GM19324 (cell line): ENCODE results near the gene GHRL.

Experiments
- ATAC-seq: cut with Tn5 transposase; IDR thresholded peaks from one replicate; pipeline ENCODE4 v1.9.1; 2021; ENCODE audit warnings: mild to moderate bottlenecking, moderate library complexity; ENCODE audit not compliant: unreplicated experiment, low FRiP score

The GHRL gene

DNA sequence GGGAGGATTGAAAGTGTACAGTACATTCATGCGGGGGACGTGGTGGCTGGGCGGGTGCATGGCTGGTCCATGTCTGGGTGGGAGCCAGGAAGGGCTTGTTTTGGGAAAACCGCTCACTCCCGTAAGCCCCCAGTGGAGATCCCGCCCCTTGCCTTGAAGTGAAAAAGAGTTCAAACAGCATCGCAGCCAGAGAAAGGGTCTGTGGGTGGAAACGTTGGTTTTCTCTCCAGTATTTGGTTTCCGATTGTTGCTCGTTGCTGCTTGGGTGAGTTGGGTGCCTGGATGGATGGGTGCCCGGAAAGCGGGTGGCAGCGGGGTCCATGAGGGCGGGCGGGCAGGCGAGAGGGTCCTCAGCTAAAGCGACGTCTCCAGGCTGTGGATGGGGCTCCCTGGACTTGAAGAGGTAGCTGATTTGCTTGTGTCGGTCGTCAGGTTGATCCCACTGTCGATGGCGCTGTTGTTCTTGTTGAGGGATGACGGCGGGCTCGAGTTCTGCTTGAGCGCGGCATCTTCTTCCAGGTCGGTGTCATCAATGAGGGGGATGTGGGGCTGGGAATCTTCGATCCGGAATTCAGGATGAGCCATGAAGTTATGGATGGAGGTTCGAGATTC lies 35.8 kb upstream of the GHRL start:
- ATAC-seq = no peak

GRCh38 chr3:10327592-10327991 lies 34.8 kb upstream of the GHRL start:
- no peak for ATAC-seq

DNA sequence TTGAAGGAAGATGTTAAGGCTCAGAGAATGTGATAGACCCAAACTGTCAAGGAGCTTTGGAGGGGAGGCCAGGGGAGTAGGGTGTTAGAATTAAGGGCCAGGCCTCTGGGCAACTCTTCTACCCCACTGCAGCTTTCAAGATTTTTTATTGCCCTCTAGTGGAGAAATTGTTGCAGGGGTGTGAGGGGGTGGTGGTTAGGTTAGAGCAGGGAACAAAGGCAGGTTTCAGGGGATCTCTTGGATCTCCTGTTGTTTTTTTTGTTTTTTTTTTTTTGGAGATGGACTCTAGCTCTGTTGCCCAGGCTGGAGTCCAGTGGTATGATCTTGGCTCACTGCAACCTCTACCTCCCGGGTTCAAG lies 29.6 kb upstream of the GHRL start:
- ATAC-seq = no peak

DNA sequence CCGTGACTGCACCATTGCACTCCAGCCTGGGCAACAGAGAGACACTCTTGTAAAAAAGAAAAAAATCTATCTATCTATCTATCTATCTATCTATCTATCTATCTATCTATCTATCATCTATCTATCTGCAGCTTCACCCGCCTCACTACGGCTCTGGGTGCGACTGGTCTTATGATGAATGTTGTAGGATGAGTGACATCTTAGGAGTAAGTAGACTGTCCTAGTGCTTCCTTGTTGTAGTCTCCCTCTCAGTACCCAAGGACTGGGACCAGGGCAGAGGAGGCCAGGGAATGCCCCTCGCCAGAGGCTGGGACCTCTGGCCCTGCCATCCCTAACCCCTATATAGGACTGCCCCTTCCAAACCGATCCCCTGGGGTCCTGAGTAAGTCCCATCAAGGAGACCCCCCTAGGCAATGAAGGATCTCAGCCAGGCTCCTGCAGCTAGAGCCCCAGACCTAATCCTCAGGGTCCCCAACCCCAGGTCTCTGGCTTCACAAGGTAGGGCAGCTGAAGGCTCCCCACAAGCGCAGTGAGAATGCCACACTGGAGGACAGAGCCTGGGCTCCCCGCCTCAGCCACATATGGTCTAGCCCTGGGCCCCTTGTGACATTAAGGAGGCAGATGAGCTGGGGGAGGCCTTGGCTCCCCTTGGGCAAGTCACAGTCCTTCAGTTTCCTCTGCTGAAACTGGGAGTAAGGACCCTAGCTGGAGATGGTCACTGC lies 29.0 kb upstream of the GHRL start:
- no peak for ATAC-seq

DNA sequence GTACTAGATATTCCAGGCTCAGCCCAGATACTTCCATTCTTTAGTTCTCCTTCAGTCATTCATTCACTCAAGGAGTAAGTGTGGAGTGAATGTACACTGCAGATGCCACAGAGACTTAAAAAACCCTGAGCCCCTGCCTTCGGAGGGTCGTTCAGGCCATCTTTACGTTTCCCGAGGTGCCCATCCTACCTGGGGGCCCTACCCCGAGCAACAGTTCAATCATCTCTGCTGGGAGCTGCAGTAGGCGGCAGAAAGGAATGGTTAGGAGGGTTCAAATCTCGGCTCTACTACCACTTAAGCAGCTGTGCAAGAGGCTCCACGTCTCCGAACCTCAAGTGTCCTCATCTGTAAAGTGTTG lies 27.6 kb upstream of the GHRL start:
- no peak for ATAC-seq

GRCh38 chr3:10319804-10320203 lies 27.1 kb upstream of the GHRL start:
- ATAC-seq = no peak

DNA sequence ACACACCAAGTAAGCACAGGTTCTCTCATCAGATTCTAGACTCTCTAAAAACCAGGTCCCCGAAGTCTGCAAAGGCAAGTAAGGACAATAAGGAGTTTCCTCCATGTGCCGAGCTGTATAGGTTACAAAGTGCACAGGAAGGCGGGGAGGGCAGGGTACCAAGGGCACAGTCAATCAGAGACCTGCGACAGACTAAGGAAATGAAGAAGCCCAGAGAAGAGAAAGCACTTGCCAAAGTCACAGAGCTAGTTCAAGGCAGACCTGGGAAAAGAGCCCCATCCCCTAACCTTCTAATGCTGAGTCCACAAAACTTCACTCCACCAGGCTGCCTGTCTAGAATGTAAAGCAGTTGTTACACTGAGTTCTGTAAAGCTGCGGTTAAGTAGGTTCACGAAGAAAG lies 26.5 kb upstream of the GHRL start:
- no peak for ATAC-seq

- no peak for ATAC-seq
Observed at GRCh38 chr3:10317961-10318350, 25.2 kb upstream of the GHRL start.

DNA sequence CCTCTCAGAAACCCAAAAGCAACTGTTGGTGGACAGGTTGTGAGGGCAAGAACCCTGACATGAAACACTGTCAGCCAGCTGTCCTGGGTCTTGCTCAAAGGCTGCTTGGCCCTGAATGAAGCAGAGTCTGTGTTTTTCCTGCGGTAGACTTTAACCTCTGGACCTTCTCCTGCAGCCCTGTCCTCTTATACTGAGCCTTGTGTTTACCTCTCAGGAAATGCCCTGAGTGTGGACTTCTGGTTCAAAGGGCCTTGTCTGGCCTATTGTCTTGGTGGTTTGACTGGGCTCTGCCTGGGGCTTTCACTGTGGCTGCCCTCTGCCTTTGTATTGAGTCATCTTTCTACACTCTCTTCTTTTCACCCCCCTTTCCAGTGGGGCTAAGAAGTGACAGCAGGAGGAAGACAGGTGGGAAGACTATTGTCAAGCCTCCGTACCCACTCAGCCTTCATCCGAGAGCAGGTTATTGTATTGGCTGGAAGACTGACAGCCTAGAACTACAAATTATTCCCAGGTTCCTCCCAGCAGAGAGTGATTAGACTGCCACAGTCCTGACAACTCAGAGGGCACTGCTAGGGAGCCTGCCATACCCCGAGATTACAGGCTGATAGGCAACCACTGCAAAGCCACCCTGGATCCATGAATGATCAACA lies 24.7 kb upstream of the GHRL start:
- no peak for ATAC-seq

DNA sequence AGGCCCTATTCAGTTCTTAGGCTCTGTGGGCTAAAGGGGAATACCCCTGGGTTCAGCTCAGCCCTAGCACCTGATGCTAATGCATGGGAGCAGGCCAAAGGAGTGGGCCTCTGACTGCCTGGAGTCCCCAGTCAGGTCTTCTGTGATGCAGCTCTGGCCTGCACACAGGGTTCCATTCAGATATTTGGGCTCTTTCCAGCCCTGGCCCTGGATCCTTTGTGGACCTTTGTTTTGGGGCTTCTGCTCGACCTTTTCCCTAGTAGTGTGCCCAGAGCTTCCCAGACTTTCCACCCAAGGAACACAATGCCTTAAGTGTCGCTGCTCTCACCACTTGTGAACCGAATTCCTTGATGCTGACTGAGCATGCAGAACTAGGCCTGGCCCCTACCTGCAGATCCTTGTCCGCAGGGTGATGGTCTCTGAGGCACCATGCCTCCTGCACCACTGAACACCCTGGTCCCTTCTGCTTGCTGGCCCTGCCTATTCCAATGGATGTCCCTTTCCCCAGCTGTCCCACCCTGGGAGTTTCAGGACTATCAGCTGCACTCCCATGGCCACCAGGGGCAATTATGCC lies 23.1 kb upstream of the GHRL start:
- no peak for ATAC-seq

DNA sequence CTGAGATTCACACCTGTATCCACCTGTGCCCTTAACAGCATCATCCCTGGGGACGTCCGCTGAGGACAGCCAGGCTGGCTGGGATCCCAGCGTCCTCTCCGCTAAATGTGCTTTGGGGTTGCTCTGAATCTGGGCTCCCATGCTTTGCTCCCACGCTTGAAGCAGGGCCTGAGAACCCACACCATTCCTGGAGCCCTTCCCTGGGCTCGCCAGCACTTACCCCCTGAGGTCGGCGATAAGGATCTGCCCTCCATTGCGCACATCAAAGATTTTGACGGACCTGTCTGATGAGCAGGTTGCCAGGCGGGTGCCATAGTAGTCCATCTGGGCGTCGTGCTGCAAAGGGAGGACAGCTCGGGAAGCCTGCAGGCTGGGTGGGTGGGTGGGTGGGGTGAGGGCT lies 22.4 kb upstream of the GHRL start:
- ATAC-seq = no peak

DNA sequence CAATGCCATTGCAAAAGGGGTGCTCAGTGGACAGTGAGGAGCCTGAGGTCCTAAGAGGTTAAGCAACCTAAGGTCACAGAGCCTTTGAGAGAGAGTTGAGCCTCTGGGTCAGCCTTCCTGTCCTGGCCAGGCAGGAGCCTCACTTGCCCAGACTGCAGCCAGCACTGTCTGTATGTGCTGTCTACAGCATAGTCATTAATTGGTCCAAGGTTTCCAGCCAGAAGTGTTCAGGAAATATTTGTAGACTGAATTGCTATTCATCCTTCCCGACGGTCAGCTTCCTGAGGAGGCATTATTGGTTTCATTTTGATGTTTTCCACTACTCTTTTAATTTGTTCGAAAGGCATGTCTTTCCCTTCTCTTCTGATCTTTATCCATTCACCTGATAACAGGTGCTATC lies 20.1 kb upstream of the GHRL start:
- no peak for ATAC-seq

- ATAC-seq = no peak
Observed at GRCh38 chr3:10312391-10312790, 19.6 kb upstream of the GHRL start.

DNA sequence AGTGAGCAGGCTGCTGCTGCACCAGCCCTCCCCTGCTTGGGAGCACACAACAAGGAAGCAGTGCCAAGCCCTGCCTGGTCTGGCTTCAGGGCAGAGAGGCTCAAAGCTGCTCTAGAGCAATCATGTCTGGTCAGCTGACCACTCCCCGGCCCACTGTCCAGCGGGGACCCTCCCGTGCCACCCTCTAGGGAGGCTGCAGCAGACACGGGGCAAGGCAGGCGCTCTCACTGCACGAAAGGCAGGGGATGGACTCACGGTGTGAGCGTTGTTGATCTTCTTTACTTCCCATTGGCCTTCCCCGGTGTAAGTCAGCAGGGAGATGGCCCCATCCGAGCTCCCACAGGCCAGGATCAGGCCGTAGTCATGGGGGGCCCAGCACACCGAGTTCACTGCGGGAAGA lies 19.0 kb upstream of the GHRL start:
- no peak for ATAC-seq

DNA sequence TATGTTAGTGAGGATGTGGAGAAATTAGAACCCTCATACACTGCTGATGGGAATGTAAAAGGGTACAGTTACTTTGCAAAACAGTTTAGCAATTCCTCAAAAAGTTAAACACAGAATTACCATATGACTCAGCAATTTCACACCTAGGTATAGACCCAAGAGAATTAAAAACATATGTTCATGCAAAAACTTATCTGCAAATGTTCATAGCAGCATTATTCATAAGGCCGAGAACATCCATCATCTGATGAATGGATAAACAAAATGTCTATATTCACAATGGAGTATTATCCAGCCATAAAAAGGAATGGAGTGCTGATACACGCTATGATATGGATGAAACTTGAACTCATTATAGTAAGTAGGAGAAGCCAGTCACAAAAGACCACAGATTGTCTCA lies 17.8 kb upstream of the GHRL start:
- ATAC-seq = no peak

- no peak for ATAC-seq
Observed at GRCh38 chr3:10309736-10310135, 17.0 kb upstream of the GHRL start.

- no peak for ATAC-seq
Observed at GRCh38 chr3:10308678-10309077, 15.9 kb upstream of the GHRL start.

DNA sequence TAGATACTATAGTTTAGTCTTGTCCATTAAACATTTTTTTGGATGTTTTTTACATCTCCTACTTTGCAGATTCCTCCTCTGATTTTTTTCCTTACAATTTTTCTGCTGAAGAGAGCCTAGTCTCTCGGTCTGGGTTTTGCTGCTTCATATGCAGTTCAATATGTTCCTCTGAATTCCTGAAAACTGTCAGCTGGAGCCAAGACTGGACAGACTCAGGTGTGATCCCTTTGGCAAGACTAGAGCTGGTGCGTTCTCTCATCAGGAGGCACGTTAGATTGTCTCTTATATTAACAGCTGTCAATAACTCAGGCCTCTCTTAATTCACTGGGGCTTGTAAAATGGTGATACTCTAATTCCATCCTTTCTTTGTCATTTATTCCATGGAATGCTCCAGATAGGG lies 13.4 kb upstream of the GHRL start:
- no peak for ATAC-seq

DNA sequence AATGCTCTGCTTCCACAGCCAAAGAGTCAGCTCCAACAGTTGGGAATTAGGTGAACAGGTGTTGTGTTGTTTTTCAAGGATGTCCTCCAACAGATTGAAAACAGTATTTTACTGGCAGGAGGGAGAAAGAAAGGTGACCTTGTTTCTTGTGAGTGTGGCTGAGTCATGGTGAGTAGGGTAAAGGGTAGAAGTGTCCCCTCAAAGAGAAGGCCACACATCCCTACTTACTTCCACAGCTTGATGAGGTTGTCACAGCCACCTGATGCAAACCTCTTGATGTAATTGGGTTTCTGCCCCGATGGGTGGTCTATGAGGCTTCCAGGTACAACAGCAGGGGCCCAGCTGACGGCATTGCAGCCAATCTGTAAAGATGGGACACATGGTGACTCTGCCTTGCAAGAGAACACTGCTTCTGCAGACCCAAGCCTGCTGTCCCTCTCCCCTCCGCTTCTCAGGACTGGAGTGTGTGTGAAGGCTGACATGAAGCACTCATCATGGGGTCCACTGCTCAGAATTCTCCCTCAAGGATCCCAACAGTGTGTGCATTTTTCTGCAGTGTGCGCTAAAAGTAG lies 12.7 kb upstream of the GHRL start:
- no peak for ATAC-seq

GRCh38 chr3:10304905-10305304 lies 12.2 kb upstream of the GHRL start:
- no peak for ATAC-seq

DNA sequence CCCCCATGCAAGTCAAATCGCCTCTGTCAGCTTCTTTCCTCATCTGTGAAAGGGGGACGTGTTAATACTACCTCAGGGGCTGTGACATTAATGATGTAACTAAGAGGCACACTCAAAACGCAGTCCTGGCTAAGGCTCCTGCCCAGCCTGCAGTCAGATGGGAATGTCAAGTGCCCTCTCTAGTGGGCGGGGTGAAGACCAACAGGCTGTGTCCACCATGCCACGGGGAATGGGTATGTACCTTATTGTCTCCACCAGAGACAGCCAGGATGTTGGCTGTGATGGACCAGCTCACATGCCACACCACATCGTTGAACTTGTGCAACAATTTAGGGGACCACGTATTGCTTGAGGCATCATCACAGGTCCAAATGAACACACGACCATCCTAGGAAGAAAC lies 11.0 kb upstream of the GHRL start:
- no peak for ATAC-seq

GRCh38 chr3:10303105-10303504 lies 10.4 kb upstream of the GHRL start:
- no peak for ATAC-seq
